Mammary epithelial cell (primary cell): Measurements from ENCODE around the gene SOCS4.

Experiments used
- EZH2 ChIP-seq: IDR thresholded peaks from 2 replicates; pipeline ENCODE4 v1.6.1; 2012; ENCODE audit warnings: low read length, inconsistent platforms, borderline replicate concordance
- TF ChIP-seq, protein P1 (sequence below), 2 donors: IDR thresholded peaks in 1 of 2; conservative IDR thresholded peaks in 1 of 2; 2 replicates each; pipeline ENCODE4 v1.5.1; 2011 to 2012; ENCODE audit warnings: inconsistent platforms in 2 of 2, low read length in 2 of 2, mild to moderate bottlenecking in 2 of 2, control low read depth in 1 of 2, low read depth in 1 of 2; ENCODE audit not compliant: insufficient read depth in 1 of 2; ENCODE audit errors: extremely low read depth in 1 of 2

DNA sequence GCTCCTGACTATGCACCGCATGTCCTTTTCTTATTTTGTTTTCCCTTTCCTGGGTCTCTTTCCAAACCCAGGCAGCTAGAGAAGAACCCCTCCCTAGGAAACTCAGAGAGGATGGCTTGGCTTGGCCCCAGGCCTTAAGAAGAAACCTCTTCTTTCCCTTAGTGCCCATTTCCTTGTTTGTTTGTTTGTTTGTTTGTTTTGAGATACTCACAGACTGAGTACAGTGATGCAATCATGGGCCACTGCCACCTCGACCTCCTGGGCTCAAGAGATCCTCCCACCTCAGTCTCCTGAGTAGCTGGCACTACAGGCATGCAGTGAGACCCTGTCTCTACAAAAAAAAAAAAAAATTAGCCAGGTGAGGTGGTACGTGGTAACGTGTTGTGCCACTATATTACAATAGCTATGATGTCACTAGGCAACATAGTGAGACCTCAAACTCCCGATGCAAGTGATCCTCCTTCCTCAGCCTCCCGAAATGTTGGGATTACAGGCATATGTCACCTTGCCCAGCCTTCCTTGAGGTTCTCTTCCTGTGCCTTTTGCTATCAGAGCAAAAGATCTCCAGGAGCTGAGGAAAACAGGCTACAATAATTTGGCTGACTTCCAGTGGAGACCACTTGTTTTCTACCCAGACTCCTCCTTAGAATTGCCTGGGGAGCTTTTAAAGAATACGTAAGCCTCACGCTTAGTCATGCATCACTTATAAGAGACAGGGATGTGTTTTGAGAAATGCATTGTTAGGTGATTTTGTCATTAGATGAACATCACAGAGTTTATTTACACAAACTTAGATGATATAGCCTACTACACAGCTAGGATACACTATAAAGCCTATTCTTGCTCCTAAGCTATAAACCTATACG is 67.5 kb downstream of the SOCS4 start:
- TF ChIP-seq, protein P1, sequence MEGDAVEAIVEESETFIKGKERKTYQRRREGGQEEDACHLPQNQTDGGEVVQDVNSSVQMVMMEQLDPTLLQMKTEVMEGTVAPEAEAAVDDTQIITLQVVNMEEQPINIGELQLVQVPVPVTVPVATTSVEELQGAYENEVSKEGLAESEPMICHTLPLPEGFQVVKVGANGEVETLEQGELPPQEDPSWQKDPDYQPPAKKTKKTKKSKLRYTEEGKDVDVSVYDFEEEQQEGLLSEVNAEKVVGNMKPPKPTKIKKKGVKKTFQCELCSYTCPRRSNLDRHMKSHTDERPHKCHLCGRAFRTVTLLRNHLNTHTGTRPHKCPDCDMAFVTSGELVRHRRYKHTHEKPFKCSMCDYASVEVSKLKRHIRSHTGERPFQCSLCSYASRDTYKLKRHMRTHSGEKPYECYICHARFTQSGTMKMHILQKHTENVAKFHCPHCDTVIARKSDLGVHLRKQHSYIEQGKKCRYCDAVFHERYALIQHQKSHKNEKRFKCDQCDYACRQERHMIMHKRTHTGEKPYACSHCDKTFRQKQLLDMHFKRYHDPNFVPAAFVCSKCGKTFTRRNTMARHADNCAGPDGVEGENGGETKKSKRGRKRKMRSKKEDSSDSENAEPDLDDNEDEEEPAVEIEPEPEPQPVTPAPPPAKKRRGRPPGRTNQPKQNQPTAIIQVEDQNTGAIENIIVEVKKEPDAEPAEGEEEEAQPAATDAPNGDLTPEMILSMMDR (conservative IDR thresholded peaks at IDR 0.05 in 1 of 2, IDR thresholded peaks at IDR 0.05 in 1 of 2; ENCODE audit: extremely low read depth in 1 of 2, insufficient read depth in 1 of 2, low read depth in 1 of 2, low read length in 2 of 2) = no peak
- TF ChIP-seq EZH2 = no peak
